Astrocyte (in vitro differentiated cells and primary cell): ENCODE data around the gene BTNL9.

Source experiments
- EZH2 ChIP-seq: IDR thresholded peaks from 2 replicates; pipeline ENCODE4 v1.6.1; 2012; ENCODE audit warnings: mild to moderate bottlenecking, low read length, inconsistent platforms; ENCODE audit not compliant: insufficient read depth
- TF ChIP-seq, protein P1 (sequence below): IDR thresholded peaks from 2 replicates; pipeline ENCODE4 v1.5.1; 2011; ENCODE audit warnings: low read depth, mild to moderate bottlenecking, inconsistent platforms, low read length, moderate library complexity; ENCODE audit not compliant: insufficient read depth

DNA sequence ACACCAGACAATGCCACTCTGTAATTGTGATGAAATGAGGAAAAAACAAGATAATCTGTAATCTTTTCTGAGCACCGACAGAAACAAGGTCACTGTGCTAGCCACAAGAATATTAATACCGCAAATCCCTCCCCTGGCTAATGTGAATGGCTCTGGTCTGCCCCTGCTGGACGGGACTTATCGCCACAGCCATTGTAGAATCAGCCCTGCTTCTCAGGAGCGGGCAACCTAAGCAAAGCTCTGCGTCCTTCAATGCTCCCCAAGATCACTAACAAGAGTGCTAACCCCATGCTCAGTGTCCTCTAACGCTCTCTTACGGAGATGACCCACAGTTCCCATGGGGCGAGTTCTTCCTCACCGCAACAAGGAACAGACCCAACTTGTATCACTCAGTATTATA lies 48.2 kb downstream of the BTNL9 start:
- TF ChIP-seq, protein P1, sequence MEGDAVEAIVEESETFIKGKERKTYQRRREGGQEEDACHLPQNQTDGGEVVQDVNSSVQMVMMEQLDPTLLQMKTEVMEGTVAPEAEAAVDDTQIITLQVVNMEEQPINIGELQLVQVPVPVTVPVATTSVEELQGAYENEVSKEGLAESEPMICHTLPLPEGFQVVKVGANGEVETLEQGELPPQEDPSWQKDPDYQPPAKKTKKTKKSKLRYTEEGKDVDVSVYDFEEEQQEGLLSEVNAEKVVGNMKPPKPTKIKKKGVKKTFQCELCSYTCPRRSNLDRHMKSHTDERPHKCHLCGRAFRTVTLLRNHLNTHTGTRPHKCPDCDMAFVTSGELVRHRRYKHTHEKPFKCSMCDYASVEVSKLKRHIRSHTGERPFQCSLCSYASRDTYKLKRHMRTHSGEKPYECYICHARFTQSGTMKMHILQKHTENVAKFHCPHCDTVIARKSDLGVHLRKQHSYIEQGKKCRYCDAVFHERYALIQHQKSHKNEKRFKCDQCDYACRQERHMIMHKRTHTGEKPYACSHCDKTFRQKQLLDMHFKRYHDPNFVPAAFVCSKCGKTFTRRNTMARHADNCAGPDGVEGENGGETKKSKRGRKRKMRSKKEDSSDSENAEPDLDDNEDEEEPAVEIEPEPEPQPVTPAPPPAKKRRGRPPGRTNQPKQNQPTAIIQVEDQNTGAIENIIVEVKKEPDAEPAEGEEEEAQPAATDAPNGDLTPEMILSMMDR: no peak
- no peak for TF ChIP-seq EZH2
